Upper lobe of right lung (tissue), 1 donor: ENCODE results near the gene ATP5ME. TPM values are rescaled to one million over a fixed set of nuclear protein-coding genes. Genes with fewer than 3 reads are reported as not detected.
A peak's percentile ranks its signal among the peaks of the same experiment; 100 is the strongest.

ENCODE experiments used
- ATAC-seq: fragments of 200-7000 bp; cut with Tn5 transposase; one replicate; pipeline ENCODE4 v1.9.1; 2020; ENCODE audit warnings: mild to moderate bottlenecking, moderate library complexity
- DNase-seq: peaks from one replicate; pipeline ENCODE4 v3.0.0-alpha.2; 2020
- H3K27ac ChIP-seq: fragments of 200-600 bp; one replicate; pipeline ENCODE4 v1.8.0; 2022
- H3K27me3 ChIP-seq: fragments of 200-600 bp; one replicate; pipeline ENCODE4 v1.8.0; 2022; ENCODE audit warnings: mild to moderate bottlenecking
- H3K36me3 ChIP-seq: fragments of 200-600 bp; one replicate; pipeline ENCODE4 v1.8.0; 2022
- H3K4me1 ChIP-seq: fragments of 200-600 bp; one replicate; pipeline ENCODE4 v1.8.0; 2022
- H3K4me3 ChIP-seq: fragments of 200-600 bp; one replicate; pipeline ENCODE4 v1.8.0; 2022; ENCODE audit warnings: mild to moderate bottlenecking
- H3K9me3 ChIP-seq: fragments of 200-600 bp; one replicate; pipeline ENCODE4 v1.8.0; 2022
- intact Hi-C: fragments of 100-400 bp; cut with DNase I; formaldehyde crosslinking; loops from one replicate; pipeline ENCODE4 v1.11.0; 2022
- long read RNA-seq: library from polyadenylated mRNA; unstranded; transcript quantifications from one replicate; pipeline ENCODE4 v2.0.0, GENCODE V29; 2021
- total RNA-seq: library from RNA; stranded (reverse); fragmentation: NEBNext Ultra II Directional; extraction: Animal tissue kit (Norgen Biotek cat#: 25700); gene quantifications from one replicate; pipeline ENCODE4 v1.2.1, GENCODE V29; 2021
- TF ChIP-seq, protein P1 (sequence below): fragments of 200-600 bp; IDR thresholded peaks from one replicate; pipeline ENCODE4 v1.8.0; 2022; ENCODE audit warnings: antibody characterized with exemption
- donor health status: DM: no; HTN: yes; CAD: no; lungs with severe emphysema.

Gene ATP5ME, protein sequence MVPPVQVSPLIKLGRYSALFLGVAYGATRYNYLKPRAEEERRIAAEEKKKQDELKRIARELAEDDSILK
- total RNA-seq = 167 TPM
- long read RNA-seq, transcript ATP5ME-201 (4 exons, 365 nt) = major isoform, 39 of 39 reads
- long read RNA-seq, partial matches to known transcripts = 0 of 39 reads
- long read RNA-seq, other reads (novel, unspliced or antisense) = 0 of 39 reads

DNA sequence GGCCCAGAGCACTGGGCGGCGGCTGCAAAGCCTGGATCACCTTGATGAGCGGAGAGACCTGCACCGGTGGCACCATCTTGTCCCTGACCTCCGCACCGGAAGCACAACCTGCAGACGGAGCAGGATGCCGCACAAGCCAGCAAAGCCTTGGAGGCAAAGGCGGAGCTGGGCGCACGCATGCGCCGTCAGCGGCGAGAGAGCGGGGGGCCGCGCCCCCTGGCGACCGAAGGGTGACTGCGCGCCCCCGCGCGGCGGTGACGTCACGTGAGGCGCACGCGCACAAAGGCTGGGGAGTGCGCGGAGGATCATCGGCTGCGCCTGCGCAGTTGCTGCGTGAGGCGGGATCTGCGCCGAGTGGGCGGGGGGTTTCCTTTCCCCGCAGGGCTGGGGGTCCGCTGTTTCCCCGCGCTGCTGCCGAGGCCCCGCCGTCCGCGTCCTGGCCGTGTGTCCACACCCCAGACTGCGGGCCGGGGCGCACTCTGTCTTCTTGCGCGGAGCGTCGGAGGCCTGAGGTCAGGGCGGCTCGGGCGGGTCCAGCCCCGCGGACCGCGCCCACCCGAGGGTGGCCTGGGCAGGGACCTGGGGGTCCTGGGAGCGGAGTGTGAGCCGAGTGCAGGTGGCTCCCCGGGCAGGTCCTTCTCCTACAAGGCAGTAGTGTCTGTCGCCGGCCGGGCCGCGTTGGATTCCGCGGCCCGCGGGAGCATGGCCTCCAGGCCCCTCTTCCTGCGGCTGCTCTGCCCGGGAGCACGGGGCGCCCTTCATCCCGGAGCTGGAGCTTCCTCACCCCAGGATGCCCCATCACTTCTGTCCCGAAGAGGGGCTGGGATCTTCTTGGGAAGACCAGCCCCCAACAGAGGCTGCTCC lies at the start of gene ATP5ME, which contains the start of gene MYL5:
TSS of gene ATP5ME (minus strand) at position 105 of the 864 bp plus-strand sequence. CDS start at position 76, 29 bp downstream.
TSS of gene MYL5 (plus strand) at position 371 of the 864 bp plus-strand sequence. CDS start 3,485 bp downstream, outside the sequence.
- Histone ChIP-seq H3K4me1 (peaks cover 18% of the 10 kb centered on the region), H3K9me3 (no peaks in the 10 kb centered on the region), H3K36me3 (peaks cover 25% of the 10 kb centered on the region), H3K27me3 (no peaks in the 10 kb centered on the region), H3K4me3 (peak within 1 kb of the TSS; percentile 79), H3K27ac (peak within 1 kb of the TSS; percentile 94)
- intact Hi-C loops = no loop called here
- TF ChIP-seq, protein P1, sequence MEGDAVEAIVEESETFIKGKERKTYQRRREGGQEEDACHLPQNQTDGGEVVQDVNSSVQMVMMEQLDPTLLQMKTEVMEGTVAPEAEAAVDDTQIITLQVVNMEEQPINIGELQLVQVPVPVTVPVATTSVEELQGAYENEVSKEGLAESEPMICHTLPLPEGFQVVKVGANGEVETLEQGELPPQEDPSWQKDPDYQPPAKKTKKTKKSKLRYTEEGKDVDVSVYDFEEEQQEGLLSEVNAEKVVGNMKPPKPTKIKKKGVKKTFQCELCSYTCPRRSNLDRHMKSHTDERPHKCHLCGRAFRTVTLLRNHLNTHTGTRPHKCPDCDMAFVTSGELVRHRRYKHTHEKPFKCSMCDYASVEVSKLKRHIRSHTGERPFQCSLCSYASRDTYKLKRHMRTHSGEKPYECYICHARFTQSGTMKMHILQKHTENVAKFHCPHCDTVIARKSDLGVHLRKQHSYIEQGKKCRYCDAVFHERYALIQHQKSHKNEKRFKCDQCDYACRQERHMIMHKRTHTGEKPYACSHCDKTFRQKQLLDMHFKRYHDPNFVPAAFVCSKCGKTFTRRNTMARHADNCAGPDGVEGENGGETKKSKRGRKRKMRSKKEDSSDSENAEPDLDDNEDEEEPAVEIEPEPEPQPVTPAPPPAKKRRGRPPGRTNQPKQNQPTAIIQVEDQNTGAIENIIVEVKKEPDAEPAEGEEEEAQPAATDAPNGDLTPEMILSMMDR = peak; percentile 82
- DNase-seq = peak; percentile 99
- peak; percentile 93 for ATAC-seq

DNA sequence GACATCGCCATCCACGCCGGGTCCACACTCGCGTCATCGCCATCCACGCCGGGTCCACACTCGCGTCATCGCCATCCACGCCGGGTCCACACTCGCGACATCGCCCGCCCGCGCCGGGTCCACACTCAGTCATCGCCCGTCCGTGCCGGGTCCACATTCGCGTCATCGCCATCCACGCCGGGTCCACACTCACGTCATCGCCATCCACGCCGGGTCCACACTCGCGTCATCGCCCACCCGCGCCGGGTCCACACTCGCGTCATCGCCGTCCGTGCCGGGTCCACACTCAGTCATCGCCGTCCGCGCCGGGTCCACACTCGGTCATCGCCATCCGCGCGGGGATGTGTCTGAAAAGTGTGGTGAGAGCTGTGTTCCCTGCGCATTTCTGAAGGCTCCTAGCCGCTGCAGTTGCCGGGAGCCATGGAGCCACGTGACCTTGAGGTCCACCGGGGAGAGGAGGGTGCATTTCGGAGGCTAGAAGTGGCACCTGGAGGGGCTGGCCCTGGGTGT lies 48.8 kb upstream of the ATP5ME start:
- Histone ChIP-seq H3K9me3 (no peaks in the 10 kb centered on the region), H3K27ac (no peak overlapping the region), H3K36me3 (no peaks in the 10 kb centered on the region), H3K4me1 (peaks cover 13% of the 10 kb centered on the region), H3K27me3 (no peaks in the 10 kb centered on the region), H3K4me3 (no peak overlapping the region)
- DNase-seq (no peak), ATAC-seq (no peak)
- TF ChIP-seq, protein P1 = no peak
- intact Hi-C loops = no loop called here

GRCh38 chr4:722169-722725 lies 48.2 kb upstream of the ATP5ME start:
- Histone ChIP-seq H3K36me3 (no peaks in the 10 kb centered on the region), H3K4me1 (peaks cover 13% of the 10 kb centered on the region), H3K4me3 (no peak overlapping the region), H3K9me3 (no peaks in the 10 kb centered on the region), H3K27ac (no peak overlapping the region), H3K27me3 (no peaks in the 10 kb centered on the region)
- intact Hi-C loops = no loop called here
- DNase-seq = no peak
- no peak for ATAC-seq
- TF ChIP-seq, protein P1 = no peak

DNA sequence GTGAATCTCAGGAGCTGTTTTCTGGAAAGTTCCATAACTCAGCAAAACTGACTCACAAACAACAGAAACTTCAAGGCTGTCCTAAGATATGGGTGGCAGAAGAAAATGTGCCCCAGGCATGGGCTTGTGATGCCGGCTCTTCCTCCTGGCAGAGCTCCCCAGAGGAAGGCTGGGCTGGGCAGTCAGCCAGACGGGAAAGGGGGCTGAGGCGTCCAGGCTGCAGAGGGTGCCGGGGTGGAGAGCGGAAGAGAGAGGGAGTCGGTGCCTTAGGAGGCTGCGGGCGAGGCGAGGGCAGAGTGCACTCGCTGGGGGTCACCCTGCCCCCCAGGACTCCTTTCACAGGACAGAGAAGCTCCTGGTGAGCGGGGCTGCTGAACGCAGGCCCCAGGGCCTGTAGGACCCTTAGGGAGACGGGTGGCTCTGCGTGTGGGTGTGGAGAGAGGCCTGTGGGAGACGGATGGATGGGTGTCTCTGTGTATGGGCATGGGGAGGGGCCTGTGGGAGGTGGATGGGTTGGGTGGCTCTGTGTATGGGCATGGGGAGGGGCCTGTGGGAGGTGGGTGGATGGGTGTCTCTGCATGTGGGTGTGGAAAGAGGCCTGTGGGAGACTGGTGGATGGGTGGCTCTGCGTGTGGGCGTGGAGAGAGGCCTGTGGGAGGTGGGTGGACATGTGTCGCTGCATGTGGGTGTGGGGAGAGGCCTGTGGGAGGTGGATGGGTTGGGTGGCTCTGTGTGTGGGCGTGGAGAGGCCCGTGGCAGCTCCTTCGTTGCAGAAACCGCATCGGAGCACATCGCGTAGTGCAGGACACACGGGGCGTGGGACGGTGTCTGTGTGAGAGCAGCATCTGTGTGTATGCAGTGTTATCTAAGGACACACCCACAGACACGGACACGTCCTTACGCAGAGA lies 47.4 kb upstream of the ATP5ME start:
- Histone ChIP-seq H3K27me3 (no peaks in the 10 kb centered on the region), H3K27ac (peak overlapping the region; percentile 30), H3K4me1 (peaks cover 10% of the 10 kb centered on the region), H3K9me3 (no peaks in the 10 kb centered on the region), H3K4me3 (no peak overlapping the region), H3K36me3 (no peaks in the 10 kb centered on the region)
- intact Hi-C loops = no loop called here
- DNase-seq (no peak), ATAC-seq (peak; percentile 30)
- TF ChIP-seq, protein P1 = no peak
